HG02623 (cell line): Measurements from ENCODE around the gene ADORA2B.
"Not testable (repeated sequence)": the region's sequence is repeated elsewhere in the genome, so short reads cannot be mapped to it uniquely, and the experiment has no call there.

ENCODE experiments used
- ATAC-seq: cut with Tn5 transposase; IDR thresholded peaks from one replicate; pipeline ENCODE4 v1.9.1; 2021; ENCODE audit warnings: moderate library complexity; ENCODE audit not compliant: unreplicated experiment

Gene ADORA2B

DNA sequence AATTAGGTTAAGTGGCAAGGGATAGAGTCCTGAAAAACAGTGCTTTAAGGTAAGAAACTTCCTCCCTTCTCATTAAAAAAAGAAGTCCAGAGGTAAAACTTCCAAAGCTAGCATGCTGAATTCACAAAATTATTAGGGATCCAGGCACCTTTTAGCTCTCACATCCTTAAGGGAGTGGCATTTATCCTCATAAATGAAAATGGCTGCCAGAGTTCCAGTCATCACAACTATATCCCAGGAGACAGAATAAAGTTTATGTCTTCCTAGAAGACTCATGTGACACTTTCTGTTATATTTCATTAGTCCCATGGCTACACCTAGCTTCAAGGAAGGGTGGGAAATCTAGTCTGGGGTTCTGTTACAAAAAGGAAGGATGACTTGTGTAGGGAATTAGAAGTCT is 23.3 kb upstream of the ADORA2B start:
- ATAC-seq = no peak

DNA sequence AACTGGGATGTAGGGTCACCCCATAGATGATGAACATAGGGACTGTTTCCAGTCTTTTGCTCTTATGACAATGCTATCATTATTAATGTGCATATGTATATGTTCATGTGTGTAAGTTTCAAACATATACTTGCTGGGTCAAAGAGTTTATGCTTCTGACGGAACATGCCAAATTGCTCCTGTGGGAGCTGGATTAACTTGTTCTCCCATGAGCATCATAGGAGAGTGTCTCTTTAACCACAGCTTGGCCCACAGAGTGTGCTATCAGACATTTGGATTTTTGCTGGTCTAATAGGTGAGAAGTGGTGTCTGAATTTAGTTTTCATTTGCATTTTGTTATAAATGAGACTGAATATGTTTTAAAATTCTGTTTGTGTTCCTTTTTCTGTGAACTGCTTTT is 22.3 kb upstream of the ADORA2B start:
- no peak for ATAC-seq

DNA sequence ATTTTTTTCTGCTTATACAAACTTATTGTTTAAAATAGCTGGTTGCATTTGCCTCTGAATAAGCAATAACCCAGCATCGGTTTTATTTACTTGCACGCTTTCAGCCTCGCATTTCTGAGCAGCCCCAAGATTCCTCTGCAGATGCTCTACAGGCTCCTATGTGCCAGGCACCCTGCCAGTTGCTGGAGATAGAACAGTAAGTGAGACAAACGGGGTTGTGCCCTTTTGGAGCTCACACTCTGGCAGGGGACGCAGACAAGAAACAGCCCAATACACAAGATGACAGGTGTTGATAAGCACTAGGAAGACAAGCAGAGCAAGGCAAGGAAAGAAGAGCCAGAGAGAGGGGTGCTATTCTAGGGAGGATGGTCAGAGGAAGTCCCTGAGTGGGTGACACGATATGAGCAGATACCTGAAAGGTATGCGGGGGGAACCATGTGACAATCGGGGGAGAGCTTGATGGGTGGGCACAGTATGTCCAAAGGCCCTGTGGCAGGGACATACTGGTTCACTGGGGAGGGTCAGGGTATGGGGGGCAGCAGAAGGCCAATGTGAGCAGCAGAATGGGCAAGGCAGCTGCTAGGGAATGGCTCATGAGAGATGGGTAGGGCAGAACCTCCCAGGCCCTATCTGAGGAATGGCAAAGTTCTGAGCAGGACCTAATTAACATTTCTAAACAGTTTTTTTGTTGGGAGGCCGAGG is 18.7 kb upstream of the ADORA2B start:
- ATAC-seq = no peak

DNA sequence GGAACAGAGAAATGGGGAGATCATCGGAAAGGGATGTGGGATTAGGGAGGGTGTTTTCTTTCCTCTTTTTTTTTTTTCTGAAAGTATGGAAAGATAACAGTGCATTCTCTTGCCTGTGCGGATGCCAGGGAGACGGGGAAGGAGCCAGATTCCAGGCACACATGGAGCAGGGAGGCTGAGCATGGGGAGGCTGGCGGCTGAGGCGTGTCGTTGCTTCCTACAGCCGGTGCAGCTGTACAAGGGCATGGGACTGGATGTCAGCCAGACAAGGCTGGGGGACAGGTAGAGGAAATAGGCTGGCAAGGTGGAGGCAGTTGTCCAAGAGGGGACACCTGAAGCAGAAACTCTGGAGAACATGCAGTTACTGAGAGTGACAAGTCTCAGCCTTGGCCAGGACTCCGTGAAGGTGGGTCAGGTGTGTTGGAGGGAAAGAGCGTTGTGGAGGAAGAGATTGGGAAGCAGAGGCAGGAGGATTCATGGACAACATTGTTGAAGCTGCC is 16.6 kb upstream of the ADORA2B start:
- no peak for ATAC-seq

DNA sequence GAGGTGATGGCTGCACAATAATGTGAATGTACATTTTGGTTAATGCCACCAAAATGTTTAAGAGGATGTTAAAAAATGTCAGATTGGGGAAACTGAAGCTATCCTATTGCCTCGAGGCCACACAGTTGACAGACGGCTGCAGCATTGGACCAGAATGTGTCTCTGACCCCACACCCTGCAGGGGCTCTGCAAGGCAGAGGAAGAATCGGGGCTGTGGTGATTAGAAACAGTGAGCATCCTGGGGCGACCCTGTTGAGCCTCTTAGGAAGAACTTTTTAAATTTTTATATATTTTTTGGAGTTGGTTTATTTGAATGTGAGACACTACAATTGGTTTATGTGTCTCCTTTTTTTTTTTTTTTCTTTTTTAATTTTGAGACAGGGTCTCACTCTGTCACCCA is 15.0 kb upstream of the ADORA2B start:
- no peak for ATAC-seq

DNA sequence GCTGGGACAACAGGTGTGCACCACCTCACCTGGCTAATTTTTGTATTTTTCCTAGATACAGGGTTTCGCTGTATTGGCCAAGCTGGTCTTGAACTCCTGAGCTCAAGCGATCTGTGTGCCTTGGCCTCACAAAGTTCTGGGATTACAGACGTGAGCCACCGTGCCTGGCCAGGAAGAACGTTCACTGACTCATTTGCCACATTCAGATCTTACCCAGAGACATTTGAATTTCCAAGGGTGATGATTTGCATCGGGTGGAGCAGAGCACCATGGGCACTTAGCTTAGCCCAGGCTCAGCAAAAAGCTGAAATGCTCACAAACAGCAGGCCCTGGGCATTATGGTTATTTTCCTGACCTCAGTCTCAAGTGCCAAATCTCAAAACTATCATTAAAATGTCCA is 14.5 kb upstream of the ADORA2B start:
- ATAC-seq = no peak

DNA sequence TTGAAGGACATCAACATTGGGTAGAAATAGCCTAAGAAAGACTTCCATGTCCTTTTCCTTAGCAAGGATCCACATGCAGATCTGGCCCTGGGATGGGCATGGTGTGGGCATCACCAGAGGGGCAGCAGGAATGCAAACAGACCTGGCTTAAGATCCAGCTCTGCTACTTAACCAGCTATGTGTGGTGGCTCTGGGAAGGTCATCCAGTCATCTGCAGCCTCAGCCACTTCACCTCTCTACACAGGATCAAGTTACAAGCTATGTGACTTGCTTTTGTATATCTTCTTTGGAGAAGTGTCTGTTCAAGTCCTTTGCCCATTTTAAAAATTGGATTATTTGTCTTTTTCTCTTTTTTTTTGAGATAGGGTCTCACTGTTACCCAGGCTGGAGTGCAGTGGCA is 13.5 kb upstream of the ADORA2B start:
- ATAC-seq = no peak

DNA sequence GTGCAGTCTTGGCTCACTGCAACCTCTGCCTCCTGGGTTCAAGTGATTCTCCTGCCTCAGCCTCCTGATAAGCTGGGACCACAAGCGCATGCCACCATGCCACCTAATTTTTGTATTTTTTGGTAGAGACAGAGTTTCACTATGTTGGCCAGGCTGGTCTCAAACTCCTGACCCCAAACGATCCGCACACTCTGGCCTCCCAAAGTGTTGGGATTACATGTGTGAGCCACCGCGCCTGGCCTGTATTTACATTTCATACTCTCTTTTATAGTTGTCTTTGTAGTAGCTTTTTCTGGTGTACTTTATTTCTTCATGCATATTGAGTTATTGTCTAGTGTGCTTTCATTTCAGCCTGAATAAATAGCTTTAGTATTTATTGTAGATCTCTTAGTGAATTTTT is 10.1 kb upstream of the ADORA2B start:
- no peak for ATAC-seq

DNA sequence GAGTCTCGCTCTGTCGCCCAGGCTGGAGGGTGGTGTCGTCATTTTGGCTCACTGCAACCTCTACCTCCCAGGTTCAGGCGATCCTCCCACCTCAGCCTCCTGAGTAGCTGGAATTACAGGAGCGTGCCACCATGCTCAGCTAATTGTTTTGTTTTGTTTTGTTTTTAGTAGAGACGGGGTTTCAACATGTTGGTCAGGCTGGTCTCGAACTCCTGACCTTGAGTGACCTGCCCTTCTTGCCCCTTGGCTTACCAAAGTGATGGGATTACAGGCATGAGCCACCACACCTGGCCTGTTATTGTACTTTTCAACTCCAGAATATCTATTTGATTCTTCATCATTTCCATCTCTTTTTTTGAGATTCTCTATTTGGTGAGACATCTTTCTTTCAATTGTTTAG is 9.0 kb upstream of the ADORA2B start:
- no peak for ATAC-seq

DNA sequence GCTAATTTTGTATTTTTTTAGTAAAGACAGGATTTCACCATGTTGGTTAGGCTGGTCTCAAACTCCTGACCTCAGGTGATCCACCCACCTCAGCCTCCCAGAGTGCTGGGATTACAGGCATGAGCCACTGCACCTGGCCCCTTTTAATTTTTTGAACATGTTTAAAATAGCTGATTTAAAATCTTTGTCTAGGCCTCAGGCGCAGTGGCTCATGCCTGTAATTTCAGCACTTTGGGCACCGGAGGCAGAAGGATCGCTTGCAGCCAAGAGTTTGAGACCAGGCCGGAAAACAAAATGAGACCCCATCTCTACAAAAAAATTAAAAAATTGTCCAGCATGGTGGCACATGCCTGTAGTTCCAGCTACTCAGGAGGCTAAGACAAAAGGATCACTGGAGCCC is 8.4 kb upstream of the ADORA2B start:
- ATAC-seq = not testable (repeated sequence)

DNA sequence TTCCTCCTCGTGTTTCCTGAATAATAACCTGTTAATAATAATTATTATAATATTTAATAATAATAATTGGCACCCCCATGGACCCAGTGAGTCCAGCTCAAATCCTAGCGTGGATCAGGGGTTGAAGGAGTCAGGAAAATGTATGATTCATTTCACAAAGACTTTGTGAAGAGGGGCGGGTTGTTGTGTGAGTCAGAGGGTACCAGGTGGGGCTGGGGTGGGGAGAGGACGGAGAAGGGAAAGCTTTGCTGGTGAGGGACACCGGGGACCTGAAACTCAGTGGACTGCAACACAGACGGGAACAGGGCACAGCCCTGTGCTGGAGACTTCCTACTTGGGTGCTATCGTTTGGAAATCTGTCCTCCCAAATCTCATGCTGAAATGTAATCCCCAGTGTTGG is 3.1 kb upstream of the ADORA2B start:
- ATAC-seq = no peak

DNA sequence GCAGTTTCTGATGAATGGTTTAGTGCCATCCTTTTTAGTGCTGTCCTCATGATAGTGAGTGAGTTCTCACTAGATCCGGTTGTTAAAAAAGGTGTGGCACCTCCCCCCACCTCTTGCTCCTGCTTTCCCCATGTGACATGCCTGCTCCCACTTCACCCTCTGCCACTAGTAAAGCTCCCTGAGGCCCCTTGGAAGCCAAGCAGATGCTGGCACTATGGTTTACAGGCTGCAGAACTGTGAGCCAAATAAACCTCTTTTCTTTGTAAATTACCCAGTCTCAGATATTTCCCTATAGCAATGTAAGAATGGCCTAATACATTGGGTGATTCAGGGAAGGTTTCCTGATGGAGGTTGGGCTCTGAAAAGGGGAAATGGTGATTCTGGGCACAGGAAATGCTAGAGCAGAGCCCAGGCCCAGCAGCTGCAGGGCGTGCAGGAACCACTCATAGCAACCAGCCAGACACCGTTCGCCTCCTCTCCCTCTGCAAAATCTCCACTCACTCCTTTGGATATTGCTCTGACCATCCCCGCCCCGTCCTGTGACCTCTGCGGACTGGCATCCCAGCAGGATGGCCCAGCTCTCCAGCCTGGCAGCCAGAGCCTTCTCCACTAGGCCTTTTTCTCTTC is 2.6 kb upstream of the ADORA2B start:
- ATAC-seq = no peak

DNA sequence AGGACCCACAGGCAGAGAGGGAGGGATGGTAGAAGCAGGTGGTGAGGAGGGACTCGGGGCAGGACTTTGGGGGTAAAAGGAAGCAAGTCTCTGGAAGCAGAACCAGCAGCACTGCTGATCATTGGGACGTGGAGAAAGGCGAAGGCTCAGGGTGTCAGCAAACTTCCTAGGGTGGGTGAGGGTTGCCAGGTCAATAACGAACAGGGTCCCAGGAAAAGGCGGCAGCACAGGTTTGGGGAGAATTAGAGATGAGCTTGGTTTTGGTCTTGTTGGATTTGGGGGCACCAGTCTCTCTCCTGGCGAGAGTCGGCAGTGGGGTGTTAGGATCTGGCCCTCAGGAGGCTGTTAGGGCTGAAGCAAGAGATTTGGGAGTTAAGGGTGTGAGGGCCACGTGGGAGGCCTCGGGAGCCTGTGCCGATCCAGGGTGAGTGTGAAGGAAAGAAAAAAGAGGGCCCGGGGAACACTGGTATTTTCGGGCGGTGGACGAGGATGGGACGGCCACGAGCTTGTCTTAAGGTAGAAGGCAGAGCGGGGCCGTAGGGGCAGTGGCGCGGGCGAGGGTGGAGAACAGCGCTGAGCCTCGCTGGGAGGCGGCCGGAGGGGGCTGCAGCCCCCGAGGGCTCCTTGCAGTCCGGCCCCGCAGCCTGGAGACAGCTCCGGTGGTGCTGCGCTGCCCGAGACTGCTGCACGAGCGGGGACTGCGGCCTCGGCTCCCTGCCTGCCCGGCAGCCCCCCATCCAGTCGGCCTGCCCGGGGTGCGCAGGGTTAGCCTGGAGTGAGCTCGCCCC is 765 bp upstream of the ADORA2B start:
- ATAC-seq = no peak

DNA sequence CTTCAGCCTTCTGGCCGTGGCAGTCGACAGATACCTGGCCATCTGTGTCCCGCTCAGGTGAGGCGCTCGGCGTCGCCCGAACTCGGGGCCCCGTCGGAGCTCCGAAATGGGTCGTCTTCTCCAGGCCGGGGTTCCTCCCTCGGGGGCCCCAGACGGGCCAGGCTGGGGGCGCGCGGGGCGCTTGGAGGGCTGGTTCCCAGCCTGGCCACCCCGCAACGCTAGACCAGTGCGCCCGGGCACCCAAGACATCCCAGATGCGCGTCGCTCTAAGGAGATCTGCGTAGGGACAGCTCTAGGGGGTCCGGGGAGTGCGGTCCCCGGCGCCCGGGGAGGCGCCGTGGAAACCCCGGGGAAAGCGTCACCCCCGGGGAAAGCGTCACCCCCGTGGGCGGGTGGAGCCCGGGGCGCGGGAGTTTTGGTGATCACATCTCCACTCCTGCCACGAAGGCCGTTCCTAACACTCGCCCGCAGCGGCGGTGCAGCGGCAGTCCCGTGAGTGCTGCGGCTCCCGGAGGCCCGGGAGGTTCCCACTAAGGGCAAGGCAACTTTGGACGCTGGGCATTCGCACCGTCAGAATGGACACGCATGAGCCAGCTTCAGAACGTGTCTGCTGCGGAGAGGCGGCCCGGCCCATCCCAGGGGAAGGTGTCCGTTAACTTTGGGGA is 729 bp downstream of the ADORA2B start:
- ATAC-seq = no peak

DNA sequence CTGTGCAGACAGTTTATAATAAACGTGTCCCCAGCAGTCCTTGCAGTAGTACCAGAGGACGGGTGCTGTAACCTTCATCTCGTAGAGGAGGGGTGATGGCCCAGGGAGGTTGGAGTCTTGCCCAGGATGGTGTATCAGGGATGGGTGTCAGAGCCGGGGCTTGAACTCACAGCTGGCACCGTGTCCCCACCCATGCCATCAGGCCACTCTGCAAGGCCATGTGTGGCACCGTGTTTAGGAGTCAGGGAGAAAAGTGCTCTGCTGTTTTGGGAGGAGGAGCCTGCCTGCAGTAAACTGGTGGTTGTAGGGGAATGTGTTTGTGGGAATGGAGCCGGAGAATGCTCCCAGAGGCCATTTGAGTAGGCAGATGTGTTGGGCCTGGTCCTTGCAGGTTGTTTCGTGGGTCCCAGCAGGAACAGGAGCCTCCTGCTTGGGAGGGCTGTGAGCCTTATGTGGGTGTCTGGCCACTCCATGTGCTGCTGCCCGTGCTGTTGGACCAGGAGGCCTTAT is 1.7 kb downstream of the ADORA2B start:
- ATAC-seq = no peak

DNA sequence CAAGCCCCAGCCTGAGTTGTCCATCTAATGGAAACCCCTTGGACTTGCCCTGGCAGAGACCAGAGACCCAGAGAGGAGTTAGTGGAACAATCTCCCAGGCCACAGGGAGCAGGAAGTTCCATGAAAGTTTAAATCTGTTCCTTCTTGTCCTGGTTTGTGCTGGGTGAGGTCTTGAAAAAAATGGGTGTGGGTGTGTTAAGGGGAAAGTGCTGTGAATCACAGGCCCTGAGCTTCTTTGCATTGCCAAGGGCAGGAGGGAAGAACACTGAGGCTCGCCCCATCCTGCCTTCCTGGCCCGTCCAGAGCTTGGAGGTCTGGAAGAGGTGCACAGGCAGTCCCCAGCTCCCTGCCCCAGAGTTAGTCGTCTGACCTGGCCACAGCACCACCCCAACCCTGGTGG is 2.3 kb downstream of the ADORA2B start:
- ATAC-seq = no peak

DNA sequence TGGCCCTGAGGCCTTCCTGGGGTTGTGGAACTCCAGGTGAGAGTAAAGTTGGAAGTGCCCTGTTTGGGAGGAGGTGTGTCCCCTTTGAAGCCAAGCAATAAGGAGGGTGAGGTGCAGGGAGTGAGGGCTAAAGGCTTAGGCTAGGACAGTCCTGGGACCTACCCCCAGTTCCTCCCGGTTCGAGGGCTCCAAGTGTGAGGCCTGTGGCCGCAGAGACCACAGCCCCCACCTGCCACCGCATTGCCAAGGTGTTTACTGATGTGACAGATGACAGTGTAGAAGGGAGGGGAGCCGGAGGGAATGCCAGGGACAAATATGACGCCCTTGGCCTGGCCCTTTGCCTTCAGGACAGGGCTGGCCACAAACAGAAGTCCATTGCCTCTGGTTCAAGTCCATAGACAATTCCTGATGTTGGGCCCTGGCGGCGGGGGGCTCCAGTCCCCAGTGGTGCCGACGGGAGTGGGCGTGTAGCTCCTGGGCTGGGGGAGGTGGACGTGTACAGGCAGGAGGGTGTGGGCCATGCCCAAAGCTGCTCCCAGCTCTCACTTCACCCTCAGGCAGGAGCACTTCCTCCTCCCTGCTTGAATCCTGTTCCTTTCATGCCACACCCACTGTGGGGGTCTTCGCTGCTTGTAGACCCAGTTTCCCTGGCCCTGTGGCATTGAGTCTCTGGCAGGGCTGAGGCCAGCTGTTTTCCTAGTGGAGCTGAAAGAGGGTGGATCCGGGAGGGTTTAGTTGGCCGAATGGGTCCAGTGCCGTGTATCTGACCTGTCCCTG is 3.2 kb downstream of the ADORA2B start:
- ATAC-seq = no peak

DNA sequence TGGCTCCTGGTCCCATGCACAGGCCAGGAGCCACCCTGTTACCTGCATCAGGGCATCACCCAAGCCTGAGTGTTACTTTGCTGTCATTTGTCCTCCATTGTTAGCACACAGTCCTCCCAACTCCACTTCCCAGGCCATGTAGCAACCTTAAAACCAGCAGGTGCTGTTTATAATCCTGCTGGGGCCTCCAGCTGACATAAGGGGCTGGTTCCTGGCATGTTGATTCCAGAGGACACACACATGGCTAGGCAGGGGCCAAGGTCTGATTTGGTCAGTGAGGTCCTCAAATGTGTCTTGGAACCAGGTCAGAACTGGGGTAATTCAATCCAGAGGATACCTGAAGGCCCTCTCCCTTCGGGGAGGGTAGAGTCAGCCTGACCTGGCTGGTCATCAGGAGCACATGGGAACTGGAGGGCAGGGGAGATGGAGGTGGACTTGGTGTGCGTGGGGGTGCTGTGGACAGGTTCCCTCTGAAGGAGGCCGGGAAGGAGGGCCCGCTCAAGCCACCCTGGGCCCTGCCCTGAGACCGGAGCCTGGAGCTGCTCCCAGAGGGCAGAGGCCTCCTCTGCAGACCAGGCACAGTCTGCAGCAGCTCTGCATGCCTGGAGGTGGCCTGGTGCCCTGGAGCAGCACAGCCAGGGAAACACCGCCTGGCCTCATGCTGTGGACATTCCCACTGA is 6.6 kb downstream of the ADORA2B start:
- ATAC-seq = no peak

DNA sequence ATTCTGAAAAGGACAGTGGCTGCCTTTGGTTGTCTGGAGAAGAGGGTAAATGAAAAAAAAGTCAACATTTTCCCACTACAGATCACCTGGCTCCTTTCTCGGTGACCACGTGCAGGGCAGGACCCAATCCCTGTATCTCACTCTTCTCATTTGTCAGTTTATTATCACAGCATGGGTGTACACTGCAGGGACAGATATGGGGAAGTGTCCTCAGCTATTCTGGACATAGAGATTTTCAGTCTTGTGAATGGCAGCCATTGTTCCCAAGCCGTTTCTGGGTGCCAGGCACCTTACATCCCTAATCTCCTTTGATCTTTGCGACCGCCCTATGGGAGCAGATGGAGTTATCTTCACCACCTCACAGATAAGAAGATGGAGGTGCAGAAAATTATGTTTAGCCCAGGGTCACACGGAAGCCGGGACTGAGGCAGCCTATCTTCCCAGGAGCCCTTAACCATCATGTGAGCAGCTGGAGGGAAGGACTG is 7.2 kb downstream of the ADORA2B start:
- ATAC-seq = no peak
